ENCODE results near the gene CNOT1. TPM values are rescaled to one million over a fixed set of nuclear protein-coding genes. Genes with fewer than 3 reads are reported as not detected.

The CNOT1 gene
- polyA plus RNA-seq, 1 donor from 2014 or later: 66.2 TPM

DNA sequence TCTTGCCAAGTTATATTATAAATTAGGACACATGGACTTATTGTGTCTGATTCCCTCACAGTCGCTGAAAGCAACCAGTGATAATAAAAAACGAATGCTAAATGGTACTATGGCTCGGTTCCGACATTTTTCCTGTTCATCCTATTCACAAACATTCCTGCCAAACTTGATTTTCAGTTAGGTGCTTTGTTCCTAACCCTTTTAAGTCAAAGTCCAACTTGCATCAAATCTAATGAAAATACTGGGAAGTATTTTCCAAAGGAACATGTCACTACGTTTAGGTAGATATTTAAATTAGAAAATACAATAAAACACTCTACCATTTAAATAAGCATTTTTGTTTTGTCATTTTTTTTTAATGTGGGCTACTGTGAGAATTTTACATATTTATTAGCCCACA is 93.3 kb downstream of the CNOT1 start:
- Histone ChIP-seq H4K20me1 (ENCODE audit: insufficient read depth) (no peaks in the 10 kb centered on the region), H2AFZ (ENCODE audit: low read depth, low read length) (no peak overlapping the region), H3K27ac (ENCODE audit: low read length) (no peak overlapping the region), H3K79me2 (replicated peaks; ENCODE audit: insufficient read depth, low read length) (no peaks in the 10 kb centered on the region), H3K9me3 (ENCODE audit: low read length) (no peaks in the 10 kb centered on the region), H3K4me3 (ENCODE audit: low read length) (no peak overlapping the region), H3K36me3 (ENCODE audit: insufficient read depth, low read length) (peaks cover 23% of the 10 kb centered on the region), H3K9ac (ENCODE audit: low read length) (no peak overlapping the region), H3K4me2 (ENCODE audit: low read length) (no peak overlapping the region), H3K27me3 (ENCODE audit: insufficient read depth, low read depth, low read length) (no peaks in the 10 kb centered on the region), H3K9me2 (ENCODE audit: insufficient read depth, low read length) (no peaks in the 10 kb centered on the region), H3F3A (ENCODE audit: insufficient read depth, low read length, poor library complexity, severe bottlenecking) (no peaks in the 10 kb centered on the region)
- TF ChIP-seq RAD21 (conservative IDR thresholded peaks at IDR 0.05): no peak
- TF ChIP-seq EP300 (conservative IDR thresholded peaks at IDR 0.05; ENCODE audit: poor library complexity, severe bottlenecking): no peak
- TF ChIP-seq TAF1 (IDR thresholded peaks at IDR 0.05; ENCODE audit: low read depth): no peak
- TF ChIP-seq SMC3 (conservative IDR thresholded peaks at IDR 0.05; ENCODE audit: poor library complexity): no peak
- no peak for TF ChIP-seq MXI1 (conservative IDR thresholded peaks at IDR 0.05; ENCODE audit: poor library complexity, severe bottlenecking)
- no peak for TF ChIP-seq REST (IDR thresholded peaks at IDR 0.05; ENCODE audit: borderline replicate concordance)
- TF ChIP-seq, protein P1, sequence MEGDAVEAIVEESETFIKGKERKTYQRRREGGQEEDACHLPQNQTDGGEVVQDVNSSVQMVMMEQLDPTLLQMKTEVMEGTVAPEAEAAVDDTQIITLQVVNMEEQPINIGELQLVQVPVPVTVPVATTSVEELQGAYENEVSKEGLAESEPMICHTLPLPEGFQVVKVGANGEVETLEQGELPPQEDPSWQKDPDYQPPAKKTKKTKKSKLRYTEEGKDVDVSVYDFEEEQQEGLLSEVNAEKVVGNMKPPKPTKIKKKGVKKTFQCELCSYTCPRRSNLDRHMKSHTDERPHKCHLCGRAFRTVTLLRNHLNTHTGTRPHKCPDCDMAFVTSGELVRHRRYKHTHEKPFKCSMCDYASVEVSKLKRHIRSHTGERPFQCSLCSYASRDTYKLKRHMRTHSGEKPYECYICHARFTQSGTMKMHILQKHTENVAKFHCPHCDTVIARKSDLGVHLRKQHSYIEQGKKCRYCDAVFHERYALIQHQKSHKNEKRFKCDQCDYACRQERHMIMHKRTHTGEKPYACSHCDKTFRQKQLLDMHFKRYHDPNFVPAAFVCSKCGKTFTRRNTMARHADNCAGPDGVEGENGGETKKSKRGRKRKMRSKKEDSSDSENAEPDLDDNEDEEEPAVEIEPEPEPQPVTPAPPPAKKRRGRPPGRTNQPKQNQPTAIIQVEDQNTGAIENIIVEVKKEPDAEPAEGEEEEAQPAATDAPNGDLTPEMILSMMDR (IDR thresholded peaks at IDR 0.05; ENCODE audit: poor library complexity, severe bottlenecking): no peak
- no peak for TF ChIP-seq POLR2AphosphoS5 (IDR thresholded peaks at IDR 0.05)
- no peak for TF ChIP-seq EZH2 (IDR thresholded peaks at IDR 0.05; ENCODE audit: borderline replicate concordance, insufficient read depth, low read length, poor library complexity, severe bottlenecking)

- TF ChIP-seq POLR2AphosphoS5 (IDR thresholded peaks at IDR 0.05) (no peak), REST (IDR thresholded peaks at IDR 0.05; ENCODE audit: borderline replicate concordance) (no peak), EZH2 (IDR thresholded peaks at IDR 0.05; ENCODE audit: borderline replicate concordance, insufficient read depth, low read length, poor library complexity, severe bottlenecking) (no peak), SMC3 (conservative IDR thresholded peaks at IDR 0.05; ENCODE audit: poor library complexity) (no peak), EP300 (conservative IDR thresholded peaks at IDR 0.05; ENCODE audit: poor library complexity, severe bottlenecking) (no peak), TAF1 (IDR thresholded peaks at IDR 0.05; ENCODE audit: low read depth) (no peak), MXI1 (conservative IDR thresholded peaks at IDR 0.05; ENCODE audit: poor library complexity, severe bottlenecking) (no peak), RAD21 (conservative IDR thresholded peaks at IDR 0.05) (no peak)
- TF ChIP-seq, protein P1 (IDR thresholded peaks at IDR 0.05; ENCODE audit: poor library complexity, severe bottlenecking): no peak
- Histone ChIP-seq H3K27me3 (ENCODE audit: insufficient read depth, low read depth, low read length) (no peaks in the 10 kb centered on the region), H2AFZ (ENCODE audit: low read depth, low read length) (no peak overlapping the region), H3K36me3 (ENCODE audit: insufficient read depth, low read length) (peaks cover 19% of the 10 kb centered on the region), H3K9ac (ENCODE audit: low read length) (no peak overlapping the region), H3K4me3 (ENCODE audit: low read length) (no peak overlapping the region), H3K79me2 (replicated peaks; ENCODE audit: insufficient read depth, low read length) (no peaks in the 10 kb centered on the region), H3F3A (ENCODE audit: insufficient read depth, low read length, poor library complexity, severe bottlenecking) (no peaks in the 10 kb centered on the region), H4K20me1 (ENCODE audit: insufficient read depth) (no peaks in the 10 kb centered on the region), H3K9me2 (ENCODE audit: insufficient read depth, low read length) (no peaks in the 10 kb centered on the region), H3K27ac (ENCODE audit: low read length) (no peak overlapping the region), H3K4me2 (ENCODE audit: low read length) (no peak overlapping the region), H3K9me3 (ENCODE audit: low read length) (no peaks in the 10 kb centered on the region)
Measured at GRCh38 chr16:58535100-58535499, 94.5 kb downstream of the CNOT1 start.
